OCI-LY1 (cell line): ENCODE data around the gene CHRM5.

Source experiments
- CTCF ChIP-seq: fragments of 200-600 bp; sonication (generic), shearing (Covaris generic); IDR thresholded peaks from 2 replicates; pipeline ENCODE4 v1.5.1; 2017; ENCODE audit warnings: mild to moderate bottlenecking, antibody characterized with exemption, low read length, moderate library complexity, mixed read lengths
- EZH2 ChIP-seq: fragments of 200-600 bp; sonication (generic), shearing (Covaris generic); IDR thresholded peaks from 2 replicates; pipeline ENCODE4 v1.8.0; 2017; ENCODE audit warnings: borderline replicate concordance, mixed run types, mild to moderate bottlenecking, antibody characterized with exemption, low read length, moderate library complexity, mixed read lengths

DNA sequence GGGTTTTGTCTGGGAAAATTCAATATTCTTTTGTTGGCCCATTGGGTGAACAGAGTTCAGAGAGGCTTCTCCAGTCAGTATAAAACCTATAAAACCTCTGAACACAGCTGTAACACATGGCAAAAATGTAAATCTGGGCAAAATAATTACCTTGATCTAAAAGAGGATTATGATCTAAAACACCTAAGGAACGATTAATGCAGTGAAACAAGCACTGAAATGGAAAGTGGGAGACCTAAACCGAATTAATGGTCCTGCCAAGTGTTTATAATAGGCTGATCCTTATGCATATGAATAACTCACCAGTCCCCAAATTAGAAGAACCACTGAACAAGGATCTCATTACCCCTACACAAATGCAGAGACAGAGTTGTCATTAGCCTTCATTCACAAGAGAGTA lies 38.1 kb downstream of the CHRM5 start:
- TF ChIP-seq CTCF (no peak), EZH2 (no peak)
